GM19328 (cell line): ENCODE measurements around the gene DPP6.
"Not testable (repeated sequence)": the region's sequence is repeated elsewhere in the genome, so short reads cannot be mapped to it uniquely, and the experiment has no call there.

ENCODE experiments used
- ATAC-seq: cut with Tn5 transposase; IDR thresholded peaks from one replicate; pipeline ENCODE4 v1.9.1; 2021; ENCODE audit warnings: mild to moderate bottlenecking, moderate library complexity; ENCODE audit not compliant: unreplicated experiment

Gene DPP6

DNA sequence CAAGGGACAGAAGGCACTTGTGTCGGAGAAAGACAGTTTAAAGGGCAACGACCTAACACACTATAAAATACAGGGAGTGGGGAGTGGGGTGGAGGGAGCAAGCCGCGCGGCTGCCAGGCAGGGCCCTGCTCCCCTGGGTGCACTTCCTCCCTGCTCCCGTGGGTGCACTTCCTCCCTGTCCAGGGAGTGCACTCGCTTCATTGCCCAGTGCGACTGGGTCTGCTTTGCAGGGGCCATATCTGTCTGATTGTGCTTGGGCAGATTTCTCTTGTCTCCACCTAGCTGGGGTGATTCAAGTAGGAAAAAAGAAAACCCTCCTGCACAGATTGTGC is 94.5 kb downstream of the DPP6 start:
- not testable (repeated sequence) for ATAC-seq

DNA sequence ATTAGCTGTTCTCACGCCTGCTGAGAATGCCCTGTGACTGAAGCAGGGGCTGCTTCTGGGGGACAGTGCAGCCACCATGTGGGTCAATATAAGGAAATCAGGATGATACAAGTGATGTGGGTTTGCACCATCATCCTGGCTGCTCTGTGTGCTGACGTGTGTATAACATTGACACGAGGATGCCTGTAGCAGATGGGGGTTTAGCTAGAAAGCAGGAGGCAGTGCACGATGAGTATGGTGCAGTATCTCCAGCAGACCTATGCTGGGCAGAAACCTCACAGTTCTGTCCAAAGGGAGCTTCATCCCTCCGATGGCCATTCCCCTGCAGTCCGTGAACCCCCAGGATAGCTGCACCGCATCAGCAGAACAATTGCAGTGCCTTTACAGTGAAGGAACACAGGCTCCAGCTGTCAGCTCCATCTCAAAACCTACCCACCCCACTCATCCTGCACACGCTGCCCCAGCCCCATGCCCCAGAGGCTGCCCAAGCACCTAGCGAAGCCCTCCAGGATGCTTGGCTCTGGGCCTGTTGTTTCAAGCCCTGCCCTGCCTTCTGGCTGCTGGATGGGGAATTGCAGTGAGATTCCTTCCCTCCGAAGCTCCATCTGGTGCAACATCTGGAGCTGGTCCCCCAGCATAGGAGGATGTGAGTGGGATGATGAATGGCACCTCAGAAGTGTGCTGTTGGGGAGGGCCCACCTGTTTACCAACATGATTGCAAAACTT is 96.8 kb downstream of the DPP6 start:
- not testable (repeated sequence) for ATAC-seq

DNA sequence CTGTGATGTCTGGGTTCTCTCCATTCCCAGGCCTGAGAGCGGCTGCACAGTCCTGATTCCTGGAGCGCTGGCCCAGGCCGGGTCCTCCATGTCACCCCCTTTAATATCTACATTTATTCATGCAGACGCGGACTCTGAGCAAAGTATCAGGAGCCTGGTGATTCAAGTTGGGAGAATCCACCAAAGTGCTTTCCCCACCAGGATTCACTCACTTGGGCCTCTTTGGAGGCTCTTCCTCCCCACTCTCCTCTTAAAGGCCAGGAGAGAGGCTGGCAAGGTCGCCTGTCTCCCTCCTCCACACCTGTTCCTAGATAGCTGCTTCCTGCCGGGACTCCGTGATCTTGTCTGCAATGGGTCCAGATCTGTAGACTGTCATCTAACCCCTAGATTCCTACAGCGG is 98.5 kb downstream of the DPP6 start:
- not testable (repeated sequence) for ATAC-seq

DNA sequence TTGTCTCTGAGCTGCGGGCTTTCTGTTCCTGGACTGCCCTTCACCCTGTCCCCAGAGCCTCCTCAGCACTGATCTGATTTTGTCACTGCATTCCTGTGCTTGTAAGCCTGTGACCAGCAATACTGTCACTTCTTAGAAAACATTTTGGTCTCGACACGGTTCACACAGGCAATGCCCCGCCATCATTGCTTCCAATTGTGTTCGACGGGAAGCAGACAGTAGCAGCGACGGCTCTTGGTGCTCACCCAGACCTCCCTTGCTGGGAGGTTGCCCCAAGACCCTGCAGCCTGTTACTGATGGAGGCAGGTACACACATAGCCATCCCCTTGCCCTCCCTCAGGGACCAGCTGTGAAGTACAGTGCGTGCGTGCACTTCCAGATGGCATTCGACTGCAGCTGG is 99.1 kb downstream of the DPP6 start:
- not testable (repeated sequence) for ATAC-seq

DNA sequence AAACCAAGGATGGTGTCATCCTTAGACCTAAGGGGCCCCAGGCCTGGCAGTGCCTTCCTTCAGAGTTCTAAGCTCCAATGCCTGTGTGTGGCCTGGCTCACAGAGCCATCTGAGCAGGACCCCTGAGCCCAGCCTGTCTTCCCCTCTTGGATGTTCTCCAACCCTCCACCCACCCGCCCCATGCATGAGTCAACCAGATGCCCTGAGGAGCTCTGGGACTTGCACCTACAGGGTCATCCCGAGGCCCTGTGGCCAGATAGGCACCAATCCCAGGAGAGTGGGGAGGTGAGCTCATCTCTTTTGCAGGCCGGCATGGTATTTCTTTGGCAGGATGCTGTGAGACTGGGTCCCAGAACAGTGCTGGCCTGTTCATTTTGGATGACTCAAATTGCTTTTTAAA is 103.7 kb downstream of the DPP6 start:
- not testable (repeated sequence) for ATAC-seq

DNA sequence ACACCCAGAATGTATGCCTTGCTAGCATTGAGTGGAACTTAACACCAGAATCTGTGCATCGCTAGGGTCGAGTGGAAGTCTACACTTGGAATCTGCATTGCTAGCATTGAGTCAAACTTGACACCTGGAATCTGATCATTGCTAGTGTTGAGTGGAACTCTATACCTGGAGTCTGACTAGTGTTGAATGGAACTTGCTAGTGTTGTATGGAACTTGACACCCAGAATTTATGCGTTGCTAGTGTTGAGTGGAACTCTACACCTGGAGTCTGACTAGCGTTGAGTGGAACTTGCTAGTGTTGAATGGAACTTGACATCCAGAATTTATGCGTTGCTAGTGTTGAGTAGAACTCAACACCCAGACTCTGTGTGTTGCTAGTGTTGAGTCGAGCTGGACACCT is 110.7 kb downstream of the DPP6 start:
- ATAC-seq, result not testable (repeated sequence)

DNA sequence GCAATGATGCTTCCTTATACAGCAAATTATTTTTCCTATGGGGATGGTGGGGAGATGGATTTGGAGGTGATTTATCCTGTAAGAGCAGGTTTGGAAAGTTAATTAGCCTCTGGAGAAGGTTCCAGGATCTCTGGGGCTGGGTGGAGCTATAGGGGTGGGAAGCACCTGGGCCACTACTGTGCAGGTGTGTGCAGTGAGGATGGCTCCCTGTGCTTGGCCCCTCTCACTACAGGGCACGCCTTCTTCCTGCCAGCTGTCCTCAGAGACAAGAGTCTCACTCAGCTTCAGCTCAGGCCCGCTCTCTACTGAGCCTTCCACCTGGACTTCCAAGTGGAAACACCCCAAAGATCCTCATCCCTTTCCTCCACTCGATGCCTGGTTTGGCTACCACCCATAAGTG is 111.4 kb downstream of the DPP6 start:
- ATAC-seq, result not testable (repeated sequence)

DNA sequence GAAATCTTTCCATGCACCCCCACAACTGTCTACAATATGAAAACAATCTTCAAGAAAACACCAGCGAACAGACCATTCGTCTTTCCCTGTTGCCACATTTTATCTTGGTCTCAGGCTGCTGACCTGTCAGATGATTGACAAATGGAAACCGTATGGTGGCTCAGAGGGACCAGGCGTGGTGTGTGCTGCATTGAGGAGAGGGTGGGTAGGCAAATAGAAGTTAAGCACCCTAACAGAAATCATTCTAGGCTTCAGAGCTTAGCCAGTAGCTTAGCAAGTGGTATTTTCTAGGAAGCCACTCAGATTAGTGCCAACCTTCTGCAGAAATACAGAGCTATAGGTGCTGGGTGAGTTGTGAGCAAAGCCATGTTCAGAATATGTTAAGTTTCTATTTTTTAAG is 114.9 kb downstream of the DPP6 start:
- no peak for ATAC-seq

DNA sequence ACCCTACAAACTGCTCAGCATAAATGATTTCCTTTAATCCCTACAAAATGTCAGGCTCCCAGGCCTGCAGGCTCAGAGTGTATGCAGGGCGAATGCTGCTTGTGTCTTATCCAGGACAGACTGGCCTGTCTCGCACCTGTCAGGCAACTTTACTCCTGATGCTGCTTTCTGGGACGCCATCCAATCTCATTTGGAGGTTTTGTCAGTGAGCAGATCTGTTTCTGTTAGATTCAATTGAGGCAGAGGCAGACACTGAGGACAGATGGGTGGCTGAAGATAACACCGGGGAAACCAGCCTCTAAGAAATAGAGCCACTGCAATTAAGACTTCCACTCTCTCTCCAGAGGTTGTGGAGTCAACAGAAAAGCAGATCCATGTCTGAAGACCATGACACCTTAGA is 115.6 kb downstream of the DPP6 start:
- no peak for ATAC-seq

DNA sequence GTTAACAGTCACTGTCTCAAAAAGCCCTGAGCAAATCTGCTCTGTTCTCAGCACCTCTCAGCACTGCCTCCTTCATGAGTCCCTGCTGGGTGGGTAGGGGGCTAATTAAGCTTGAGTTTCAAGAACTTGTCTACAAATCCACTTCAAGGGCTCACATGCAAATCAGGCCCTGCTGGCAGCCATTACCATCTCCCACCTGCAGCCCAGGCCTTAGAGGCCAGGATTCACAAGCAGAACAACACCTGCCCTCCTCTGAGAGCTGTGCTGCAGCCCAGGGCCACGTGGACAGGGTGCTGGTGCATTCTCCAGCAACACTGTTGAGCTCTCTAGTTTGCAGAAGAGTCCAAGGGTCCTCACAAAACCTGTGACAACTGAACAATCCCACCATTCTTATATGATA is 119.2 kb downstream of the DPP6 start:
- no peak for ATAC-seq

DNA sequence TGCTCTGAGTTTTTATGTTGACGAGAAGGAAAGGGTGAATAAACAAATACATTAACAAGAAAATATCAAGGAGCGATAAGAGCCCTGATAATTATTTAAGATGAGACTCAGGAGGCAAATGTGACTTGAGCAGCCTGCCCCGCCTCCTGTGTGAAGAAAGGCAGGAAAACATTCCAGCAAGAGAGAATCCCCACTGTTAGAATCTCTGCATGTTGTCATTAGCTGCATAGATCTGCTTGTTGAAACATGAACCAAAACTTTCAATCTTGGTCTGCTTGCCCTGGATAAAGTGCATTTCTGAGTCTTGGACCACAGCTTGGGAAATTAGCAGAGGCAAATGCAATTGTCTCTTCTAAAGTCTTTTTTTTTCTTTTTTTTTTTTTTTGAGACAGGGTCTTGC is 120.0 kb downstream of the DPP6 start:
- ATAC-seq, result no peak

DNA sequence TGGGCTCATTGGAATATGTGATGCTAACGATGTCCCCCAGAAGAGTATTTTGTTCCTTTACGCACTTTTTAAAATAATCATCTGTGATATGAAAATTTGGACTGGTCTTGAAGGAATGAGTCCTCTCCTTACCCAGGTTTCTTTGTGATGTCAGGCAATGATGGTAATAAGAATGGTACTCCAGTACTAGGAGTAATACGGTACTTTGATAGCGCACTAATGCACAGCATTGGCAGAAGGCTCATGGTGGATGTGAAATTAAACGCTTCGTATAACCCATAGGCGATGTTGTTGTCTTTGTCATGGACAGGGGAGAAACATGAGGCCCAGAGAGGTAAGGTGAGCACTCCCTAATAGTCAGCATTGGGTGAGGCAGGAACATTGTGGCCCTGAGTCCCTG is 125.4 kb downstream of the DPP6 start:
- ATAC-seq, result no peak

DNA sequence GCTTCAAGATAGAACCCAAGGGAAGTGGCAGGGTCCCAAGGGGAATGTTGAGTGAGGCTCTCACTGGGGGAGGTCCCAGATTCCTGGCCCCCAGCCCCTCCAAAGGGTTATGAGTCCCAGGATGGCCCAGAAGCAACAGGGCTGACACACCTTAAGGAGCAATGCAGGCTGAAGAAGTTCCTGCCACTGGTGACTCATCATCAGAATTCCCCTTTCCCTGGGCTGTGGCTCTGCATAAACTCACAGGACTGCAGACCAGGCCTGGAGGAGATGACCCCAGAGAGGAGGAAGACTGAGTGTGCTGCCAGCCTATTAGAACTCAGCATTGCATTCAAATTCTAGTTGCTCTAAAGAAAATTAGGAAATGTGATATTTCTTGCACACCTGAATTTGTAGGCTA is 126.7 kb downstream of the DPP6 start:
- ATAC-seq, result no peak

DNA sequence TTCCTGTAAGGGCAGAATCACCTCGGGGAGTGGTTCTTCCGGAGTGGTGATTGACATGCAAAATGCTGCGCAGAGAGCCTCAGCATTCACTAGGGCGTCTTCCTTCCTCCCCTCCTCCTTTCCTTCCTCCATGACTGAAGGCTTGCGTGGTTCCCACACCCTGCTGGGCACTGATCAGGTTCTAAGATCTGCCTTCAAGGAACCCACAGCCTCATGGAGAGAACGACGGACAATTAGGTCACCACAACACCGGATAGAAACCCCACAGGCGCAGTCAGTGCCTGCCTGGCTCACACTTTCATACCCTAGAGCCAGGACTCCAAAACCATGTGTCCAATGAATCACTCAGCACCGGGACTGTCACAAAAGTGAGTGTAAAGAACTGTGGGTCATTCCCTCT is 131.3 kb downstream of the DPP6 start:
- no peak for ATAC-seq

DNA sequence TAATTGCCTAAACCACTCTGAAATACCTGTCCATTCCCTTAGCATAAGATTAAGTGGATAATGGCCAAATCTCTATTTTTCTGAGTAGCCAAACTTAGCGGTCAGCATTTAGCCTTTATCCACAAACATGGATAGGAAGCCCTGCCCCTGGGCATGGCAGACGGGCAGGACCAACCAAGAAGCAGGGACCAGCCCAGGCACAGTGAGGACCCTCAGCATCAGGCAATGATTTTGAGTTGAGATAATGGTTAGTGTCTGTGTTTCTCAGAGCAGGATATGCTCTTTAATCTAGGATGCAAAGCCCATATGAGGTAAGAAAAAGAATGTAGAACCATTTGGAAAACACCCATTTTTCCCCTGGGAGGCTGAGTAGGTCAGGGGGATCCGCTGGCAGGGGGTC is 131.7 kb downstream of the DPP6 start:
- no peak for ATAC-seq

DNA sequence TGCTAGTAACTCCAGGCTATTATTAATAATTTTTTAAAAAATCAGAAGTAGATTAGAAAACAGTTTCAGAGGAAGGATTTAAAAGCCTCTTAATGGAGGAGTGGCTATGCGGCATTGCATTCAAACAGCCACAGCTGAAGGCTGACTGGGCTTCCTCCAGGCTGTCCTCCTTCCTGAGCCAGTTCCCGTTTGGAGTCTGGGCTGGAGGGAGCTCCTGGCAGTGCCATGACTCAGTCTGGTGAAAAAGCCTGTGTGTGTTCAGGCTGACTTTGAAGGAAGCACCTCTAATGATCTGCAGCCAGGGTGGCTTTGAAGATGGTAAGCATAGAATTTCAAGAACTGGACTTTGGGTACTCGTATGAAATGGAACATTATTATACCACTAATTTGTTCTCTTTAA is 134.6 kb downstream of the DPP6 start:
- no peak for ATAC-seq

DNA sequence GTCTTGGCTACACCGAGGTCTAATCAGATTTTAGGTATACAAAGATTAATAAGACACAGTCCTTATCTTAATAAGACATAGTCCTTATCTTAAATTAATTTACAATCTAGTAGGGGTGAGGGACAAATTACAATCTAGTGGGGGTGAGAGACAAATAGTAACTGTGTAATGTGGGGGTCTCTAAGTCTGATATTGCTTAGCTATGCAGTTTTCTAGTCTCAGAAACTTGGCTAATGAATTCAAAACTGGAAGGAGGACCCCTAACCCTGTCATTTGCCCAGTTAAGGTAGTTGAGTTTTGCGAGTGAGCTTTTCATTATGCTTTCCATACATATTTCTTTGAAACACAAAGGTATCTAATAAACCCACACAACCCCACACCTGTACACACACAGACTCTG is 136.1 kb downstream of the DPP6 start:
- ATAC-seq, result no peak

DNA sequence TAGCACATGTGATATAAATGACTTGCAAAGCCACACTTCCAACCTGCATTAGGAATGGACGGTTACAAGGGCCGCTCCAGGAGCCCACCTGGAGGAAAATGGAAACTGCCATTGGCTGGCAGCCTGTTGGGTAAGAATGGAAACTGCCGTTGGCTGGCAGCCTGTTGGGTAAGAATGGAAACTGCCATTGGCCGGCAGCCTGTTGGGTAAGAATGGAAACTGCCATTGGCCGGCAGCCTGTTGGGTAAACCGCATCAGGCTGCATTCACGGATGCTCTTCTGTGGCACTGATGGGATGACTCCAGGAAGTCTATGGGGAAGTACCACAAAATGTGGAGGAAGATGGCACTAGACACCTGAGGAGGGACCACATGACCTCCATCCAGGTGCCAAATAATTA is 143.1 kb downstream of the DPP6 start:
- ATAC-seq, result no peak

DNA sequence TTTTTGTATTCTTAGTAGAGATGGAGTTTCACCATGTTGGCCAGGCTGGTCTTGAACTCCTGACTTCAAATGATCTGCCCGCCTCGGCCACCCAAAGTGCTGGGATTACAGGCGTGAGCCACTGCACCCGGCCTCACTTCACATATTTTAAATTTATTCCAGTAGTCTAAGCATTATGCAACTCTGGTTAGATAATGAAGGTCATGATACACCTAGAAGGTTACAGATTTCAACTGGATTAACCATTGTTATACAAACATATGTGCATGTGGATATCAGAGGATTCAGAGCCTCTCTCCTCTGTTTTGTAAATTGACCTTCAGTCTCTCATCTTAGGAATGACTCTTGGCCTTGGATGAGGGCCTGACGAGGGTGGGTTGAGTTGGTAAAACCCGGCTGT is 146.3 kb downstream of the DPP6 start:
- ATAC-seq, result no peak

DNA sequence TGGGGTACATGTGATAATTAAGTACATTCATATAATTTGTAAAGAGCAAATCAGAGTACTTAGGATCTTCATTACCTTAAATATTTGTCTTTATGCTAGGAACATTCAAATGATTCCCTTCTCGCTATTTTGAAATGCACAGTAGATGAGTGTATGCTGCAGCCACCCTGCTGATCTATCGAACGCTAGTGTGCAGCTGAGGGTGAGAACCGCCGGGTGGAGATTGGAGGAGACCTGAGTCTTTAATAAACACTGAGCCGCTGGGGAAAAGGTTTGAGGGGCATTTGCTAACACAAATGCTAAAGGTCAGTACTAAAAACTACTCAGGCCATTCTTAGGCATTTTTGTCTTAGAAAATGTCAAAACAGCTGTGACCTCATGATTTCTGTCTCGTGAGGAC is 148.0 kb downstream of the DPP6 start:
- ATAC-seq, result no peak

DNA sequence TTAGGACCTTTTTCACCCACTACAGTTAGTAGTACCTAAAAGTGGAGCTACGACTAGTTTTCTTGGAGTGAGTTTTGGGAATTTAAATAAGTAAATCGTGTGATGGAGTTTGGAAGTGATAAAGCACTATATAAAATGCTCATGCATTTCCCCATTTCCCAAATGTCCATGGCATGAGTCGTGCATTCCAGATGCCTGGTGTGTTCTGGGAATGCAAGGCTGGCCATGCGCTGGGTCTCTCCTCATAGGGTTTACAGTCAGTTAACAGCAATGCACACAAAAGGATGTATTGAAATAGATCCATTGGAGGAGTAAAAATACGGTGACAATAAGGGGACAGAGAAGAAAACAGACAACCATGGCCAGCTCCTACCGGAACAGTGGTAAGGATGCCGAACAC is 149.8 kb downstream of the DPP6 start:
- no peak for ATAC-seq

DNA sequence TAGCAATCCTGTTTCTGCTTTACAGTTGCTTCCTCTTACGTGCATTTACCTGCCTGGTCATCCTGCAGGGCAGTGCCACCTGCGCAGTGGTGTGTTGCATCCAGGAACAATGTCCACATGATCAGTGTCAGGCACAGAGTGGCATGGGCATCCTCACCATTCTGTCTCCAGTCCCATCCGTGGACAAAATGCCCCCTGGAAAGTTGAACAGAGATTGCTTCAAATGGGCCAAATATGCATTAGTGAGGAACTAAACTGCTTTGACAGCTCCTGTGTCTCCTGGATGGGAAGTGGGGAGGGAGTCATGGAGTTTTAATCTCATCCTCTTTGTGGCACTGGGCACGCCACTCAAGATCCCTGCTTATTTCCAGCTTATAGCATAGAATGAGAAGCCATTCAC is 151.8 kb downstream of the DPP6 start:
- ATAC-seq, result no peak

DNA sequence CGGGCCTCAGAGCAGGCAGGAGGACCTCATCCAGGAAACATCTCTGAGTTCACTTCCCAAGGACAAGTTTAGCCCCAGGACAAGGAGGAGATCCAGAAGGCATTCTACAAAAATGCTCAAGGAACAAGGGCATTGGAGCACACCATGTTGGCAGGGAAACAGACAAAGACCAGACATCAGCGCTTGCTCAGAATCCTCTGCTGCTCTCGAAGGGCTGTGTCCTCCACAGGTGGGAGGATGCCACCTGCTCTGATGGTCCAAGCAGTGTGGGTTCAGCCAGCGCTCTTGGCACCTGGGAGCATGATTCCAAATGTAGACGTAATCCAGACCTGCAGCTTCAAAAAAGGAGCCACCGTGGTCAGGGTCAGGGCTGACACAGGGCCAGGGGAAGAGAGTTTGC is 160.7 kb downstream of the DPP6 start:
- ATAC-seq, result no peak
